Subcutaneous adipose tissue (tissue), 4 donors: Measurements from ENCODE around the gene TSPAN5. TPM values are rescaled to one million over a fixed set of nuclear protein-coding genes. Genes with fewer than 3 reads are reported as not detected.

Experiments used
- total RNA-seq, 4 donors: library from RNA; depleted of rRNA; stranded (reverse); fragments of >200 nt; gene quantifications; one replicate each; pipeline ENCODE4 v1.1.0, GENCODE V29; 2016
- TF ChIP-seq, protein P1 (sequence below): fragments of 450-650 bp; IDR thresholded peaks from one replicate; pipeline ENCODE4 v1.5.1; 2016; ENCODE audit warnings: low read depth, mild to moderate bottlenecking, control low read depth, antibody characterized with exemption, moderate library complexity

TSPAN5 gene
- total RNA-seq, 4 donors from 2014 or later, result 2.2 to 6.5 (median 4.1) TPM

GRCh38 chr4:98490251-98490650 lies 168.2 kb downstream of the TSPAN5 start:
- TF ChIP-seq, protein P1, sequence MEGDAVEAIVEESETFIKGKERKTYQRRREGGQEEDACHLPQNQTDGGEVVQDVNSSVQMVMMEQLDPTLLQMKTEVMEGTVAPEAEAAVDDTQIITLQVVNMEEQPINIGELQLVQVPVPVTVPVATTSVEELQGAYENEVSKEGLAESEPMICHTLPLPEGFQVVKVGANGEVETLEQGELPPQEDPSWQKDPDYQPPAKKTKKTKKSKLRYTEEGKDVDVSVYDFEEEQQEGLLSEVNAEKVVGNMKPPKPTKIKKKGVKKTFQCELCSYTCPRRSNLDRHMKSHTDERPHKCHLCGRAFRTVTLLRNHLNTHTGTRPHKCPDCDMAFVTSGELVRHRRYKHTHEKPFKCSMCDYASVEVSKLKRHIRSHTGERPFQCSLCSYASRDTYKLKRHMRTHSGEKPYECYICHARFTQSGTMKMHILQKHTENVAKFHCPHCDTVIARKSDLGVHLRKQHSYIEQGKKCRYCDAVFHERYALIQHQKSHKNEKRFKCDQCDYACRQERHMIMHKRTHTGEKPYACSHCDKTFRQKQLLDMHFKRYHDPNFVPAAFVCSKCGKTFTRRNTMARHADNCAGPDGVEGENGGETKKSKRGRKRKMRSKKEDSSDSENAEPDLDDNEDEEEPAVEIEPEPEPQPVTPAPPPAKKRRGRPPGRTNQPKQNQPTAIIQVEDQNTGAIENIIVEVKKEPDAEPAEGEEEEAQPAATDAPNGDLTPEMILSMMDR, result no peak

- TF ChIP-seq, protein P1, result no peak
Observed at GRCh38 chr4:98485816-98486345, 172.5 kb downstream of the TSPAN5 start.

DNA sequence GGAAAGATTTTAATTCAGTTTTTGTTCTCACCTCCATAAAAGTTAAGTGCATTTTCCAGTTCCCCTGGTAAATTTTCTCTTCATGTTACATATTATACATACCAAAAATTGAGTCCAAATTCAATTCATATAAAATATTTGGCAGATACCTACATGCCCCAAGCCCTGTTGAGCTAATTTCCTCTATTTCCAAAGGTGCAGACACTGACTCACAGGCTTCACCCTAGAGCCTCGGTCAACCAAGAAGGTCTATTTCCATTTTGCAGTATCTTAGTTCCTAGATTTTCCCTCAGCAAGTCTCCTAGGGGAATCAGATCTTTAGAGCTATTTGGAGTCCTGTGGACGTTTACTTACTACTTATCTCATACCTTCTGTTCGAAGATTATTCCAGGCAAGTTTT lies 174.4 kb downstream of the TSPAN5 start:
- TF ChIP-seq, protein P1, result no peak

- TF ChIP-seq, protein P1, result no peak
Observed at GRCh38 chr4:98482847-98483806, 175.3 kb downstream of the TSPAN5 start.

DNA sequence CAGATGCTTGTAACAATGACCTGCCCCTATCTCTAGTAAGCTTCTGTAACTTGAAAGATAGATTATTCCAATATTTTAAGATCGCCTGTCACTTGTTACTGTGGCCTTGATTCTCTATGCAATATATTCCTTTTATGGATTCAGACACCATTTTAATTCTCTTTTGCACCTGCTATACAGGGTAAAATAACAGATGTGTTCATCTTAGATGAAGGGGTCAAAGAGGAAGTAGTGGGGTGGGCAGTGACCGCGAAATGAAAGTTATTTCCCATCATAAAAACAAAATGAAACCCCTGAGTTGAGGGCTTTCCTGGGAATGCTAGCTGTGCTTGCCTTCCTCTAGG lies 175.9 kb downstream of the TSPAN5 start:
- TF ChIP-seq, protein P1, result no peak

DNA sequence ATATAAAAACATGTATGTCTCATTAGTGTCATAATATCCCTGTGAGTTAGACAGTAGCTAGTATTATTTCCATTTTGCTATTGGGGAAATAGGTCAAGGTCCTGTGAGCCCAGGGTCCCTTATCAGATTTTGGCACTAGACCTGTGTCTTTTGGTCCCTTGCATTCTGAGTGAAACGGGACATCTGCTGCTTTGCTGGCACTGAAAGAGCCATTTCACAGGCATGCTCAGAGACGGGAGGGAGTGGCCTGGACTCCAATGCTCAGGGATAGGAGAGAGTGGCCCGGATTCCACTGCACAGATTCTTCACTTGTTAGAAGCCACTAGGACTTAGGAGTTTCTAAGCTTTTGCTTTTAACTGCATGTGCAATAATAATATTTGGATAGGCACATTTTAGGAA lies 177.2 kb downstream of the TSPAN5 start:
- TF ChIP-seq, protein P1, result no peak

- TF ChIP-seq, protein P1, result no peak
Observed at GRCh38 chr4:98480535-98480934, 177.9 kb downstream of the TSPAN5 start.
